CD14-positive monocyte (primary cell): Measurements from ENCODE around the gene SMTN. TPM values are rescaled to one million over a fixed set of nuclear protein-coding genes. Genes with fewer than 3 reads are reported as not detected.

Source experiments
- DNase-seq, 3 donors: peaks; one replicate each; pipeline ENCODE4 v3.0.0-alpha.2; 2011 to 2022
- H2AFZ ChIP-seq: 2 replicates; pipeline ENCODE4 v1.6.0; 2012; ENCODE audit warnings: mild to moderate bottlenecking, low read depth, low read length, inconsistent platforms; ENCODE audit not compliant: insufficient read depth, poor library complexity, severe bottlenecking
- H3K27ac ChIP-seq, 2 donors: 1 replicate in 1 of 2; 2 replicates in 1 of 2; pipeline ENCODE4 v1.5.1; 2012 to 2013; ENCODE audit warnings: low read length in 2 of 2, control low read depth in 1 of 2, inconsistent platforms in 1 of 2, low read depth in 1 of 2, mild to moderate bottlenecking in 1 of 2
- H3K27me3 ChIP-seq, 2 donors: one replicate each; pipeline versions ENCODE4 v1.6.0 to v1.6.1; 2011 to 2013; ENCODE audit warnings: low read length in 2 of 2; ENCODE audit not compliant: control insufficient read depth in 2 of 2, insufficient read depth in 2 of 2
- H3K36me3 ChIP-seq, 2 donors: replicated peaks in 1 of 2; 1 replicate in 1 of 2; 2 replicates in 1 of 2; pipeline versions ENCODE4 v1.5.1 to v1.6.1; 2012 to 2013; ENCODE audit warnings: low read length in 2 of 2, control low read depth in 1 of 2, inconsistent platforms in 1 of 2, mild to moderate bottlenecking in 1 of 2; ENCODE audit not compliant: insufficient read depth in 2 of 2, control insufficient read depth in 1 of 2
- H3K4me1 ChIP-seq, 2 donors: 1 replicate in 1 of 2; 2 replicates in 1 of 2; pipeline versions ENCODE4 v1.5.1 to v1.6.1; 2012 to 2013; ENCODE audit warnings: low read length in 2 of 2, control low read depth in 1 of 2, inconsistent platforms in 1 of 2, mild to moderate bottlenecking in 1 of 2, moderate library complexity in 1 of 2; ENCODE audit not compliant: insufficient read depth in 2 of 2, control insufficient read depth in 1 of 2
- H3K4me2 ChIP-seq: replicated peaks from 2 replicates; pipeline ENCODE3; 2012; ENCODE audit warnings: low read length, moderate library complexity, mild to moderate bottlenecking; ENCODE audit not compliant: poor library complexity, severe bottlenecking; ENCODE audit errors: extremely low read depth
- H3K4me3 ChIP-seq, 3 experiments: fragments of 200-600 bp in 1 of 3; sonication (generic) in 1 of 3; replicated peaks in 1 of 3; 1 replicate in 2 of 3; 2 replicates in 1 of 3; pipeline ENCODE4 v1.5.1; 2011 to 2013; ENCODE audit warnings: low read length in 3 of 3, mild to moderate bottlenecking in 3 of 3, control low read depth in 2 of 3, low read depth in 2 of 3, inconsistent platforms in 1 of 3, moderate library complexity in 1 of 3
- H3K79me2 ChIP-seq: 2 replicates; pipeline ENCODE4 v1.6.0; 2012; ENCODE audit warnings: mild to moderate bottlenecking, control low read depth, inconsistent platforms, low read length, moderate library complexity; ENCODE audit not compliant: insufficient read depth
- H3K9ac ChIP-seq: 2 replicates; pipeline ENCODE4 v1.6.0; 2017; ENCODE audit warnings: low read length, mild to moderate bottlenecking; ENCODE audit not compliant: insufficient read depth, poor library complexity, severe bottlenecking
- H3K9me3 ChIP-seq, 2 donors: replicated peaks in 1 of 2; 1 replicate in 1 of 2; 2 replicates in 1 of 2; pipeline versions ENCODE4 v1.5.1 to v1.6.1; 2012 to 2013; ENCODE audit warnings: low read length in 2 of 2, control low read depth in 1 of 2; ENCODE audit not compliant: control insufficient read depth in 1 of 2, insufficient read depth in 1 of 2
- H4K20me1 ChIP-seq: 2 replicates; pipeline ENCODE4 v1.6.0; 2012; ENCODE audit warnings: mild to moderate bottlenecking, low read length, control low read depth, moderate library complexity; ENCODE audit not compliant: insufficient read depth
- H3K27ac Mint-ChIP-seq, 7 donors: one replicate each; pipeline ENCODE4 v1.8.0; 2020; ENCODE audit warnings: mild to moderate bottlenecking in 7 of 7, mixed read lengths in 7 of 7, moderate library complexity in 6 of 7, inconsistent platforms in 2 of 7
- H3K27me3 Mint-ChIP-seq, 3 donors: one replicate each; pipeline ENCODE4 v1.8.0; 2021 to 2022; ENCODE audit warnings: low read depth in 3 of 3, mild to moderate bottlenecking in 3 of 3, mixed read lengths in 3 of 3, moderate library complexity in 3 of 3, inconsistent platforms in 1 of 3
- H3K36me3 Mint-ChIP-seq, 2 donors: one replicate each; pipeline ENCODE4 v1.8.0; 2020; ENCODE audit warnings: mixed read lengths in 2 of 2, inconsistent platforms in 1 of 2, mild to moderate bottlenecking in 1 of 2
- H3K4me1 Mint-ChIP-seq: one replicate; pipeline ENCODE4 v1.8.0; 2020; ENCODE audit warnings: mild to moderate bottlenecking, mixed read lengths
- H3K4me3 Mint-ChIP-seq, 2 donors: one replicate each; pipeline ENCODE4 v1.8.0; 2020; ENCODE audit warnings: mild to moderate bottlenecking in 2 of 2, mixed read lengths in 2 of 2, moderate library complexity in 1 of 2
- H3K9me3 Mint-ChIP-seq, 7 donors: one replicate each; pipeline ENCODE4 v1.8.0; 2020 to 2022; ENCODE audit warnings: mixed read lengths in 7 of 7, mild to moderate bottlenecking in 6 of 7, moderate library complexity in 6 of 7, inconsistent platforms in 2 of 7
- CTCF ChIP-seq: fragments of 200-600 bp; IDR thresholded peaks from one replicate; pipeline ENCODE4 v1.8.0; 2022; ENCODE audit warnings: antibody characterized with exemption, mild to moderate bottlenecking
- WGBS: methylation state at CpG from one replicate; pipeline ENCODE4 v1.1.5; 2013; ENCODE audit warnings: missing lambda C conversion rate; ENCODE audit not compliant: insufficient coverage; 5-methylcytosine and 5-hydroxymethylcytosine counted together
- intact Hi-C, 2 donors: fragments of 100-400 bp; cut with micrococcal nuclease; formaldehyde crosslinking; loops; one replicate each; pipeline versions ENCODE4 v1.15.0 to v1.15.1; 2023
- polyA plus RNA-seq, 3 donors: library from polyadenylated mRNA; depleted of rRNA in 1 of 3; unstranded in 2 of 3; stranded (reverse) in 1 of 3; fragments of 300-500 nt in 2 of 3; fragments of >200 nt in 1 of 3; fragmentation: Illumina TruSeq in 2 of 3; gene quantifications; 1 replicate in 2 of 3; 2 replicates in 1 of 3; pipeline ENCODE4 v1.2.3, GENCODE V29; 2012 to 2021

Gene SMTN
- polyA plus RNA-seq, 3 donors = 0.87 to 13.3 (median 0.88) TPM

GRCh38 chr22:31092161-31092560, 11.0 kb downstream of the SMTN start:
- Mint-ChIP-seq H3K4me1 (no peaks in the 10 kb centered on the region), H3K4me3 (no peak overlapping the region), H3K27ac (no peak overlapping the region), H3K9me3 (no peaks in the 10 kb centered on the region), H3K36me3 (peaks cover 30 to 57% of the 10 kb centered on the region in 2 donors), H3K27me3 (peaks cover 0 to 2% (median 1%) of the 10 kb centered on the region in 3 donors)
- no peak for DNase-seq
- no peak overlapping the region for H3K4me2 ChIP-seq
- no peaks in the 10 kb centered on the region for H3K9me3 ChIP-seq
- TF ChIP-seq CTCF = no peak
- H3K4me3 ChIP-seq = no peak overlapping the region
- no peak overlapping the region for H3K9ac ChIP-seq
- peaks cover 30 to 56% of the 10 kb centered on the region in 2 donors for H3K36me3 ChIP-seq
- H3K79me2 ChIP-seq = no peaks in the 10 kb centered on the region
- H3K4me1 ChIP-seq = no peaks in the 10 kb centered on the region
- H3K27me3 ChIP-seq = no peaks in the 10 kb centered on the region
- no CpG with 5 or more reads among the region's 9 CpGs for WGBS
- no peak overlapping the region for H3K27ac ChIP-seq
- no peaks in the 10 kb centered on the region for H4K20me1 ChIP-seq
- H2AFZ ChIP-seq = no peak overlapping the region
- intact Hi-C loops = no loop called here

GRCh38 chr22:31093086-31093850, 12.2 kb downstream of the SMTN start:
- H3K27me3 Mint-ChIP-seq = peaks cover 0 to 1% (median 0%) of the 10 kb centered on the region in 3 donors
- Histone ChIP-seq H4K20me1 (no peaks in the 10 kb centered on the region), H2AFZ (no peak overlapping the region), H3K79me2 (no peaks in the 10 kb centered on the region), H3K9me3 (no peaks in the 10 kb centered on the region), H3K4me2 (no peak overlapping the region), H3K9ac (no peak overlapping the region), H3K36me3 (peaks cover 31 to 53% of the 10 kb centered on the region in 2 donors), H3K27me3 (no peaks in the 10 kb centered on the region), H3K4me3 (no peak overlapping the region), H3K4me1 (no peaks in the 10 kb centered on the region), H3K27ac (no peak overlapping the region)
- intact Hi-C loops = no loop called here
- no peak overlapping the region for H3K4me3 Mint-ChIP-seq
- no peaks in the 10 kb centered on the region for H3K9me3 Mint-ChIP-seq
- no peaks in the 10 kb centered on the region for H3K4me1 Mint-ChIP-seq
- H3K27ac Mint-ChIP-seq = no peak overlapping the region
- peaks cover 31 to 57% of the 10 kb centered on the region in 2 donors for H3K36me3 Mint-ChIP-seq
- 92% methylated on average over 27 of the region's 33 CpGs for WGBS
- no peak for DNase-seq
- TF ChIP-seq CTCF = no peak
